Activated T-cell treated with anti-CD3 and anti-CD28 coated beads, Interleukin-2, amount 50 U/mL, for 72 hours (primary cell): ENCODE results near the gene IL15RA. TPM values are rescaled to one million over a fixed set of nuclear protein-coding genes. Genes with fewer than 3 reads are reported as not detected.

Experiments
- total RNA-seq, 2 donors: library from RNA; stranded (reverse); gene quantifications; one replicate each; pipeline ENCODE4 v1.2.3, GENCODE V29; 2022

The IL15RA gene
- total RNA-seq, 2 donors from 2014 or later: 23.7 to 30.0 TPM

Other genes with a start within 250 kb of the IL15RA start
- 100 to 1,000 TPM; 275 to 309 TPM for gene GDI2, start 164.1 kb downstream of the IL15RA start, total RNA-seq
- gene ANKRD16, start 87.7 kb downstream of the IL15RA start, total RNA-seq: 1 to 10 TPM; 3.9 to 5.8 TPM
- gene FBH1, start 87.3 kb downstream of the IL15RA start, total RNA-seq: 10 to 100 TPM; 51.0 to 53.6 TPM
- gene IL2RA, start 84.8 kb upstream of the IL15RA start, total RNA-seq: 1,000 to 10,000 TPM in 1 of 2 donors, 100 to 1,000 TPM in 1; 848 to 1,110 TPM
- 100 to 1,000 TPM; 156 to 200 TPM for gene RBM17, start 111.5 kb upstream of the IL15RA start, total RNA-seq
- gene PFKFB3, start 225.4 kb upstream of the IL15RA start, total RNA-seq: 100 to 1,000 TPM; 120 to 153 TPM